ENCODE results near the gene CETN1.

CETN1 gene

DNA sequence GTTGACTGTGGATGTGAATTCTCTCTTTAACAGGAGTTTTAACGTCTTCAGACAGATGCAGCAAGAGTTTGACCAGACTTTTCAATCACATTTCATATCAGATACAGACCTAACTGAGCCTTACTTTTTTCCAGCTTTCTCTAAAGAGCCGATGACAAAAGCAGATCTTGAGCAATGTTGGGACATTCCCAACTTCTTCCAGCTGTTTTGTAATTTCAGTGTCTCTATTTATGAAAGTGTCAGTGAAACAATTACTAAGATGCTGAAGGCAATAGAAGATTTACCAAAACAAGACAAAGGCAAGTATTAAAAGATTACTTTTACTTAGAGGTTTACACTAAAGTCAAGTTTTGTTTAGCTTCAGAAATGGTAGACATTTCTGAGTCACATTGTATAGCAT is 47.1 kb downstream of the CETN1 start:
- DNase-seq, result no peak

DNA sequence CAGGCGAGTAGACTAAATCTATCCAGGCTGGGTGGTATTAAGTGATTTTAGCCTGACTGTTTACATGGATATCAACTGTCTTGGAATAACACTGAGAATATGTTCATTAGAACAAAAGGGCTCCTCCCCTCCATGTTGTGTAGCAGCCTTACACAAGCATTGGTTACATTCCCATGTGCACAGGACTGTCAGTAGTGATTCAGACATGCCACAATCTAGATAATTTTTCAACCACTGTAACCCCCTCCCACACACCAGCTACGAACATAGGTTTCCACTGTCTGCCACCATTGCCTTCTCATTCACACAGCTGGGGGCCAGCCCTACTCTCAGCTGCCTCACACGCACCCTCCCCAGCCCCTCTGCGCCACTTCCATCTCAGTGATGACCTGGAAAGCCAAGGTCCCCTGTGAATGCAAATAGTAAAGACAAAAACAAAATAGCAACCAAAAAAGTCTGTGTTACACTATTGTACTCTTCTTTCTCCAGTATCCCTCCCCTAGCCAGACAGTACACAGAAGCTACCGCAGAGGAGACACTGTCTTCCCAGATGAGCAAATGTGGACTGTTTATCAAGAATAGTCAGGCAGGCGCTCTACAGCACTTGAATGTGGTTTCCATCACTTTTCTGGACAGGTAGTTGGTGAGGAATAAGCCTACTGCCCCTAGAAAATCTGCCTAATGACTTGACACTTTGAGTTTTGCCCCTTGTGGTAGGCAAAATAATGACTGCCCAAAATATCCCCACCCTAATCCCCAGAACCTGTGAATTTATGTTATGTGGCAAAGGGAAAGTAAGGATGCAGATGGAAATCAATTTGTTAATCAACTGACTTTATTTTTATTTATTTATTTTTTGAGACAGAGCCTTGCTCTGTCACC is 49.3 kb downstream of the CETN1 start:
- DNase-seq, result no peak

GRCh38 chr18:631560-631959 is 51.4 kb downstream of the CETN1 start:
- no peak for DNase-seq
